Coronary artery (tissue), 2 donors: ENCODE data around the gene GSTK1.
"Not testable (repeated sequence)": the region's sequence is repeated elsewhere in the genome, so short reads cannot be mapped to it uniquely, and the experiment has no call there.

Source experiments
- DNase-seq: peaks from one replicate; pipeline ENCODE4 v3.0.0-alpha.2; 2017; ENCODE audit warnings: low spot score
- H3K27ac ChIP-seq, 2 donors: fragments of 200-600 bp; sonication (generic); one replicate each; pipeline ENCODE4 v1.5.1; 2016 to 2019
- H3K4me3 ChIP-seq: fragments of 200-600 bp; sonication (generic); 2 replicates; pipeline ENCODE4 v1.5.1; 2016; ENCODE audit warnings: mild to moderate bottlenecking, moderate library complexity
- TF ChIP-seq, protein P1 (sequence below): fragments of 200-600 bp; sonication (generic); IDR thresholded peaks from one replicate; pipeline ENCODE4 v1.5.1; 2019; ENCODE audit warnings: antibody characterized with exemption

GSTK1 gene

DNA sequence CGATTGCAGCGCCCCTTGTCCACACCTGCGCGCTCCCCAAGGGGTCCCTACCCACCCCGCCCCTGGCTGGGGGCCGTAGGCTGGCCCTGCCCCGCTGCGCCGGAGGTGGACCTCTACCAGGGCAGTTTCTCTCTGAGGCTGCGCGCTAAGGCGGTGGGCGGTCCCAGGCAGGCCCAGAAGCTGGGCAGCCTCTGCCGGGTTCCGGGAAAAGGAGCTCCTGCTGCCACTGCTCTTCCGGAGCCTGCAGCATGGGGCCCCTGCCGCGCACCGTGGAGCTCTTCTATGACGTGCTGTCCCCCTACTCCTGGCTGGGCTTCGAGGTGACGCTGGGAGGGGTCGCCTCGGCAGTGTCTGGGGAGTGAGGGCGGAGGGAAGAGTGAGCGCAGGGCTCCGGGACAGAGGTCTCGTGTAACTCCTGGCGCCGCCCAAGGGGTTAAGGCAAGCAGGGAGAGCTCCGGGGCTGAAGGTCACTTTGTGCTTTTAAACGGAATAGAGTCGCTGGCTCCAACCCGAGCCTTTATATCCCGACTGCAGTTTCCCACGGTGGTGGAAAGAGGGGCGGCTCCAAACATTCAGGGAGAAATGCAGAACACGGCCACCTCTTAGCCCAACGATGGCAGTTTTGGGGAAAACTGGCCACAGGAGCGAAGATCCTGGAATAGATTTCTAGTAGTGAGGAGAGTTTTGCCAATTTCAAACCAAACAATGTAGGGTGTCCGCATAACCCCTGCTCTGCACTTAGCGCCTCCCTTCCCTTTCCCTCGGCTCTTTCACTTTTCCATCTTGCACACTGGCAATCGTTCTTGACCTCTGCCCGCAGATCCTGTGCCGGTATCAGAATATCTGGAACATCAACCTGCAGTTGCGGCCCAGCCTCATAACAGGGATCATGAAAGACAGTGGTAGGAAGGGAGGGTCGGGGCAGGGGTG, at the start of gene GSTK1:
Gene GSTK1 (plus strand): TSS at position 176 of the 930 bp plus-strand sequence. CDS start 73 bp downstream, at position 249.
- TF ChIP-seq, protein P1, sequence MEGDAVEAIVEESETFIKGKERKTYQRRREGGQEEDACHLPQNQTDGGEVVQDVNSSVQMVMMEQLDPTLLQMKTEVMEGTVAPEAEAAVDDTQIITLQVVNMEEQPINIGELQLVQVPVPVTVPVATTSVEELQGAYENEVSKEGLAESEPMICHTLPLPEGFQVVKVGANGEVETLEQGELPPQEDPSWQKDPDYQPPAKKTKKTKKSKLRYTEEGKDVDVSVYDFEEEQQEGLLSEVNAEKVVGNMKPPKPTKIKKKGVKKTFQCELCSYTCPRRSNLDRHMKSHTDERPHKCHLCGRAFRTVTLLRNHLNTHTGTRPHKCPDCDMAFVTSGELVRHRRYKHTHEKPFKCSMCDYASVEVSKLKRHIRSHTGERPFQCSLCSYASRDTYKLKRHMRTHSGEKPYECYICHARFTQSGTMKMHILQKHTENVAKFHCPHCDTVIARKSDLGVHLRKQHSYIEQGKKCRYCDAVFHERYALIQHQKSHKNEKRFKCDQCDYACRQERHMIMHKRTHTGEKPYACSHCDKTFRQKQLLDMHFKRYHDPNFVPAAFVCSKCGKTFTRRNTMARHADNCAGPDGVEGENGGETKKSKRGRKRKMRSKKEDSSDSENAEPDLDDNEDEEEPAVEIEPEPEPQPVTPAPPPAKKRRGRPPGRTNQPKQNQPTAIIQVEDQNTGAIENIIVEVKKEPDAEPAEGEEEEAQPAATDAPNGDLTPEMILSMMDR: no peak
- H3K27ac ChIP-seq: peak within 1 kb of the TSS; percentile 57 to 89
- DNase-seq: peak; percentile 84
- peak within 1 kb of the TSS; percentile 89 for H3K4me3 ChIP-seq

DNA sequence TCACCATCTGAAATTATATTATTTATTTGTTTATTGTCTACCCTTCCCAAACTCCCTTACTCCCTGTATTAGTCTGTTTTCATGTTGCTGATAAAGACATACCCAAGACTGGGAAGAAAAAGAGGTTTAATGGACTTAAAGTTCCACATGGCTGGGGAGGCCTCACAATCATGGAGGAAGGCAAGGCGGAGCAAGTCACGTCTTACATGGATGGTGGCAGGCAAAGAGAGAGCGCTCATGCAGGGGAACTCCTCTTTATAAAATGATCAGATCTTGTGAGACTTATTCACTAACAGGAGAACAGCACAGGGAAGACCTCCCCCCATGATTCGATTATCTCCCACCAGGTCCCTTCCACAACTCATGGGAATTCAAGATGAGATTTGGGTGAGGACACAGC, 49.8 kb upstream of the GSTK1 start:
- not testable (repeated sequence) for DNase-seq, H3K4me3 ChIP-seq, H3K27ac ChIP-seq

- no peak overlapping the region for H3K27ac ChIP-seq
- TF ChIP-seq, protein P1: peak; percentile 97
- DNase-seq: no peak
These were observed 48.2 kb upstream of the GSTK1 start for GRCh38 chr7:143214789-143215679.

GRCh38 chr7:143216151-143216550, 47.1 kb upstream of the GSTK1 start:
- TF ChIP-seq, protein P1: no peak
- H3K27ac ChIP-seq: no peak overlapping the region
- no peak for DNase-seq
- H3K4me3 ChIP-seq: no peak overlapping the region

More at GRCh38 chr7:143214789-143215679, 48.2 kb upstream of the GSTK1 start:
- no peak overlapping the region for H3K4me3 ChIP-seq

DNA sequence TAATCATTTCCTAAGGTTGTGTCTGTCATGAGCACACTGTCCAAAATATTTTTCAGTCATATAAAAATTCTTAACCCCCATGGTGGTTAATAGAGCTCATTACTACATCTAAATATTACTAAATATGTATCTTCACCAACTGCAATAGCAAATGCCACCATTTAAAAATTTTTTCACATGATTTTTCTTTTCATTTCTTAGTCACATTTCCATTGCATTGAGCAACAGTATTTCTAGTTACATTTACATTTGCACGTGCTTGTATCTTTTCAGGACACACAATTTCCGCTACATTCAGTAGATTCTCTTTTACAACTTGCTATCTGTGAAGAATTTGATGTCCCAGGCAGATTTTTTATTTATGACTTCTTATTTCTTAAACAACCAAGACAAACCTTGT, 46.6 kb upstream of the GSTK1 start:
- no peak overlapping the region for H3K27ac ChIP-seq
- DNase-seq: no peak
- TF ChIP-seq, protein P1: no peak
- no peak overlapping the region for H3K4me3 ChIP-seq

DNA sequence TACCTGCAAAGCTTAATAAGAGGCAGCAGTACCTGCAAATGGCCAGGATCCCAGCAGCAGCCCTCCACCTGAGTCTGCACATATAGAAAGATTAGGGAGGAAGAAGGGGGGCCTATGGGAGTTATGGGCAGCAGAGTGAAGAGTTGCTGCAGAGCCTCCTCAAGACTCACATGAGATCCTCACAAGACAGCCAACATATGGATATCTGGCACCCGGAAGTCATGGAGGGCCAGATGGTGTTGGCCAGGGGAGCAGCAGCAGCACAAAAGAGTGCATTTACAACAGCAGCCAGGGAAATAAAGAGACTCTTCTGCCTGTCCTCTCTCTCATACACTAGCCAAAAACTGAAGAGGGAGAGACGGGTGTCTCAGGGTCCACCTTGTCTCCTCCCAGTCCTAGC, 45.4 kb upstream of the GSTK1 start:
- DNase-seq: no peak
- no peak overlapping the region for H3K27ac ChIP-seq
- no peak overlapping the region for H3K4me3 ChIP-seq
- TF ChIP-seq, protein P1: no peak

GRCh38 chr7:143221286-143221685, 42.0 kb upstream of the GSTK1 start:
- no peak for DNase-seq
- H3K27ac ChIP-seq: no peak overlapping the region
- TF ChIP-seq, protein P1: no peak
- H3K4me3 ChIP-seq: no peak overlapping the region
